Sigmoid colon (tissue), 7 donors: ENCODE results near the gene LMBR1L. TPM values are rescaled to one million over a fixed set of nuclear protein-coding genes. Genes with fewer than 3 reads are reported as not detected.
A peak's percentile ranks its signal among the peaks of the same experiment; 100 is the strongest.
"Not testable (repeated sequence)": the region's sequence is repeated elsewhere in the genome, so short reads cannot be mapped to it uniquely, and the experiment has no call there.

Source experiments
- DNase-seq: peaks from one replicate; pipeline ENCODE4 v3.0.0-alpha.2; 2019
- H3K27ac ChIP-seq, 4 donors: fragments of 200-600 bp; sonication (generic); one replicate each; pipeline ENCODE4 v1.5.1; 2016 to 2019; ENCODE audit warnings: mild to moderate bottlenecking in 1 of 4
- H3K27me3 ChIP-seq, 3 donors: fragments of 200-600 bp; sonication (generic); one replicate each; pipeline ENCODE4 v1.5.1; 2019; ENCODE audit warnings: mild to moderate bottlenecking in 1 of 3
- H3K36me3 ChIP-seq, 4 donors: fragments of 200-600 bp; sonication (generic); one replicate each; pipeline ENCODE4 v1.5.1; 2016 to 2019
- H3K4me1 ChIP-seq, 4 donors: fragments of 200-600 bp; sonication (generic); one replicate each; pipeline ENCODE4 v1.5.1; 2017 to 2019
- H3K4me3 ChIP-seq, 4 donors: fragments of 200-600 bp; sonication (generic); one replicate each; pipeline ENCODE4 v1.5.1; 2017 to 2019; ENCODE audit warnings: mild to moderate bottlenecking in 2 of 4, moderate library complexity in 1 of 4
- H3K9me3 ChIP-seq, 4 donors: fragments of 200-600 bp in 3 of 4; sonication (generic) in 3 of 4; one replicate each; pipeline versions ENCODE4 v1.5.1 to v1.6.1; 2013 to 2019
- EP300 ChIP-seq, 4 donors: sonication (generic); formaldehyde crosslinking; IDR thresholded peaks; one replicate each; pipeline ENCODE4 v1.6.1; 2017; ENCODE audit warnings: antibody characterized with exemption in 4 of 4
- POLR2A ChIP-seq, 2 donors: fragments of 450-650 bp; IDR thresholded peaks; one replicate each; pipeline ENCODE4 v1.6.1; 2016; ENCODE audit warnings: antibody characterized with exemption in 2 of 2, mild to moderate bottlenecking in 2 of 2, moderate library complexity in 2 of 2
- POLR2AphosphoS5 ChIP-seq, 4 donors: sonication (generic); formaldehyde crosslinking; IDR thresholded peaks; one replicate each; pipeline ENCODE4 v1.6.1; 2017; ENCODE audit warnings: antibody characterized with exemption in 4 of 4
- WGBS, 2 donors: extraction: QIAGEN DNeasy Blood & Tissue Kit; methylation state at CpG; one replicate each; pipeline ENCODE4 v1.1.7; 2013; 5-methylcytosine and 5-hydroxymethylcytosine counted together
- intact Hi-C: fragments of 100-400 bp; cut with DNase I; formaldehyde crosslinking; loops from one replicate; pipeline ENCODE4 v1.15.1; 2023
- polyA plus RNA-seq, 3 donors: library from polyadenylated mRNA; stranded (reverse); fragments of 200-250 nt; gene quantifications; one replicate each; pipeline ENCODE4 v1.2.3, GENCODE V29; 2013
- total RNA-seq, 4 donors: library from RNA; depleted of rRNA; stranded (reverse); fragments of >200 nt; gene quantifications; one replicate each; pipeline ENCODE4 v1.1.0, GENCODE V29; 2016
- TF ChIP-seq, protein P1 (sequence below), 4 experiments: fragments of 450-650 bp in 3 of 4; fragments of 200-600 bp in 1 of 4; IDR thresholded peaks; one replicate each; pipeline ENCODE4 v1.5.1; 2016 to 2019; ENCODE audit warnings: antibody characterized with exemption in 4 of 4, mild to moderate bottlenecking in 3 of 4, moderate library complexity in 2 of 4
- donor health status: healthy with polysubstance abuse.
- donor health status: Bipolar disorder and iron deficiency.
- donor health status: healthy.

The LMBR1L gene
- total and polyA plus RNA-seq, 7 donors: 7.8 to 82.3 (median 39.0) TPM

DNA sequence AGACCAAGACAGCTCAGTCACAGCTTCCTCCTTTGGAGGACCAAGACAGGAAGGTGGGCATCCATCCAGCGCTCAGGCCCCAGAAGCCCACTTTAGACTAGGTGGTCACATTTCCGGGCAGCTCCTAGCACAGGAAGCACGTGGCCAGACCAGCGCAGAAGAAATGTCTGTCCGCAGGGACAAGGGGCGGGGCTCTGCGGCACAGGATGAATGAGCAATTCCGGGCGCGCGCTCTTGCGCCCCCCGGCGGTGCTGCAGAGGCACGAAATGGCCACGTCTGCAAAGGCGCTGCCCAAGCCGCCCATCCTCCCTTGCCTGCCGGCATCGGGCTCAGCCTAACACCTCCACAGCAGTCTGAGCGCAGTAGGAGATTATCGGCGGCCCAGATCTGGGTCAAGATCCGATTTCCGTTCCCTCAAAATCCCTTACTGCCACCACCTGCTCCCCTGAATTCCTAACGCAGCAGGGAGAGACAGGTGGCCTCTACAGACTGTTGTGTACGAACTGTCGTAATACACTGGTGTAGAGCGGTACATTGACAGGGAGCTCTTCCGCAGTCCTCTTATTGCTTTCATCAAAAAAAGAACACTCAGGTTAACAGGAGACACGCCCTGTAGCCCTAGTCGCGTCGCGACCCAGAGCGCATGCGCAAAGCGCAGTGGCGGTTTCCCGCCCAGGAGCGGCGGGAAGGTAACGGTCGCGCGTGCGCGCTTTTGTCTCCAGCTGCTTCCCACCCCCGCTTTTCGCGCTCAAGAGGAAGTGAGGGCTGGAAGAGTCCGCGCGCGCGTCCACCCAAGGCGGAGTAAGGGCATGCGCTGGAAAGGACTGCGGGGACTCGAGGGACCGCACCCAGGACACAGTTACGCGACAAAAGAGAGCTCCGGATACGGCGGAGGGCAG, 19.8 kb upstream of the LMBR1L start:
- intact Hi-C loops: loop anchor here (1.0 to 2.0 kb wide), 3 partner anchors 20 to 104 kb away; partner anchors contain the start of genes LMBR1L and TUBA1A
- 0% methylated on average over 66 of the region's 66 CpGs for WGBS, 2 donors

DNA sequence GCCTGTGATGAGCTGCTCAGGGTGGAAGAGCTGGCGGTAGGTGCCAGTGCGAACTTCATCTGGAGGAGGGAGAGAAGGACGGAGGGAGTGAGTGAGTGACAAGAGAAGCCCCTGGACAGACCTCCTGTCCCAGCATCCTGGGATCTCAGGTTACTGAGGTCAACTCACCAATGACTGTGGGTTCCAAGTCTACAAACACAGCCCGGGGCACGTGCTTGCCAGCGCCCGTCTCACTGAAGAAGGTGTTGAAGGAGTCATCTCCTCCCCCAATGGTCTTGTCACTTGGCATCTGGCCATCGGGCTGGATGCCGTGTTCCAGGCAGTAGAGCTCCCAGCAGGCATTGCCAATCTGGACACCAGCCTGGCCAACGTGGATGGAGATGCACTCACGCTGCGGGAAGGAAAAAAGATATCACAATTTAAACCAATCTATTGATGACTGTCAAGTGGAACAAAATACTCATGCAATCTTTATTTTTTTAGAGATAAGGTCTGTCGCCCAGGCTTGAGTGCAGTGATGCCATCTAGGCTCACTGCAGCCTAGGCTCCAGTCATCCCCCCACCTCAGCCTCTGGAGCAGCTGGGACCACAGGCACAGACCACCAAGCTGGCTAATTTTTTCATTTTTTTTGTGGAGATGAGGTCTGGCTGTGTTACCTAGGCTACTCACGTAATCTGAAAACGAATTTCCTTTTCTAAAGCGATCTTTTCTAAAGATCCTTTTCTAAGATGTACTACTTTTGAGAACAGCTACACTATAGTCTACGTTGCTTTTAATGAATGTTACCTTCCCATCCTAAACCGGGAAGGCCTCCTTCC, 18.9 kb upstream of the LMBR1L start:
- Histone ChIP-seq H3K4me1 (peaks cover 0 to 30% (median 27%) of the 10 kb centered on the region in 4 donors), H3K36me3 (peaks cover 7 to 28% (median 15%) of the 10 kb centered on the region in 4 donors), H3K9me3 (no peaks in the 10 kb centered on the region), H3K27ac (peak overlapping the region; percentile 99 to 100 (median 100)), H3K27me3 (no peaks in the 10 kb centered on the region), H3K4me3 (peak overlapping the region in 3 of 4 donors; percentile 94 to 99 (median 96))
- intact Hi-C loops: loop anchor here (2.0 kb wide), 2 partner anchors 19 to 59 kb away; partner anchors contain the start of genes LMBR1L and TUBA1A
- DNase-seq: no peak
- TF ChIP-seq, protein P1, sequence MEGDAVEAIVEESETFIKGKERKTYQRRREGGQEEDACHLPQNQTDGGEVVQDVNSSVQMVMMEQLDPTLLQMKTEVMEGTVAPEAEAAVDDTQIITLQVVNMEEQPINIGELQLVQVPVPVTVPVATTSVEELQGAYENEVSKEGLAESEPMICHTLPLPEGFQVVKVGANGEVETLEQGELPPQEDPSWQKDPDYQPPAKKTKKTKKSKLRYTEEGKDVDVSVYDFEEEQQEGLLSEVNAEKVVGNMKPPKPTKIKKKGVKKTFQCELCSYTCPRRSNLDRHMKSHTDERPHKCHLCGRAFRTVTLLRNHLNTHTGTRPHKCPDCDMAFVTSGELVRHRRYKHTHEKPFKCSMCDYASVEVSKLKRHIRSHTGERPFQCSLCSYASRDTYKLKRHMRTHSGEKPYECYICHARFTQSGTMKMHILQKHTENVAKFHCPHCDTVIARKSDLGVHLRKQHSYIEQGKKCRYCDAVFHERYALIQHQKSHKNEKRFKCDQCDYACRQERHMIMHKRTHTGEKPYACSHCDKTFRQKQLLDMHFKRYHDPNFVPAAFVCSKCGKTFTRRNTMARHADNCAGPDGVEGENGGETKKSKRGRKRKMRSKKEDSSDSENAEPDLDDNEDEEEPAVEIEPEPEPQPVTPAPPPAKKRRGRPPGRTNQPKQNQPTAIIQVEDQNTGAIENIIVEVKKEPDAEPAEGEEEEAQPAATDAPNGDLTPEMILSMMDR (IDR thresholded peaks at IDR 0.05): no peak
- no peak for TF ChIP-seq POLR2A (IDR thresholded peaks at IDR 0.05)
- 49 to 58% methylated on average over 18 of the region's 18 CpGs for WGBS, 2 donors

More for the DNA sequence above, 19.8 kb upstream of the LMBR1L start:
- peak overlapping the region; percentile 94 to 99 (median 98) for H3K4me3 ChIP-seq
- peaks cover 7 to 28% (median 15%) of the 10 kb centered on the region in 4 donors for H3K36me3 ChIP-seq
- peak overlapping the region; percentile 99 to 100 (median 100) for H3K27ac ChIP-seq
- H3K27me3 ChIP-seq: no peaks in the 10 kb centered on the region
- DNase-seq: peak; percentile 97
- no peaks in the 10 kb centered on the region for H3K9me3 ChIP-seq
- peaks cover 0 to 30% (median 27%) of the 10 kb centered on the region in 4 donors for H3K4me1 ChIP-seq
- no peak for TF ChIP-seq EP300 (IDR thresholded peaks at IDR 0.05)
- TF ChIP-seq POLR2A (IDR thresholded peaks at IDR 0.05): no peak
- TF ChIP-seq POLR2AphosphoS5 (IDR thresholded peaks at IDR 0.05): peak in 3 of 4 donors; percentile 37 to 91 (median 64)
- TF ChIP-seq, protein P1 (IDR thresholded peaks at IDR 0.05): peak; percentile 82 to 96 (median 90)

DNA sequence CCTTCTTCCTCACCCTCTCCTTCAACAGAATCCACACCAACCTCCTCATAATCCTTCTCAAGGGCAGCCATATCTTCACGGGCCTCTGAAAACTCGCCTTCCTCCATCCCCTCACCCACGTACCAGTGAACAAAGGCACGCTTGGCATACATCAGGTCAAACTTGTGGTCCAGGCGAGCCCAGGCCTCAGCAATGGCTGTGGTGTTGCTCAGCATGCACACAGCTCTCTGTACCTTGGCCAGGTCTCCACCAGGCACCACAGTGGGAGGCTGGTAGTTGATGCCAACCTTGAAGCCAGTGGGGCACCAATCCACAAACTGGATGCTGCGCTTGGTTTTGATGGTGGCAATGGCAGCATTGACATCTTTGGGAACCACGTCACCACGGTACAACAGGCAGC, 17.3 kb upstream of the LMBR1L start:
- DNase-seq, intact Hi-C loops: not testable (repeated sequence)
- peaks cover 7 to 28% (median 15%) of the 10 kb centered on the region in 4 donors for H3K36me3 ChIP-seq

DNA sequence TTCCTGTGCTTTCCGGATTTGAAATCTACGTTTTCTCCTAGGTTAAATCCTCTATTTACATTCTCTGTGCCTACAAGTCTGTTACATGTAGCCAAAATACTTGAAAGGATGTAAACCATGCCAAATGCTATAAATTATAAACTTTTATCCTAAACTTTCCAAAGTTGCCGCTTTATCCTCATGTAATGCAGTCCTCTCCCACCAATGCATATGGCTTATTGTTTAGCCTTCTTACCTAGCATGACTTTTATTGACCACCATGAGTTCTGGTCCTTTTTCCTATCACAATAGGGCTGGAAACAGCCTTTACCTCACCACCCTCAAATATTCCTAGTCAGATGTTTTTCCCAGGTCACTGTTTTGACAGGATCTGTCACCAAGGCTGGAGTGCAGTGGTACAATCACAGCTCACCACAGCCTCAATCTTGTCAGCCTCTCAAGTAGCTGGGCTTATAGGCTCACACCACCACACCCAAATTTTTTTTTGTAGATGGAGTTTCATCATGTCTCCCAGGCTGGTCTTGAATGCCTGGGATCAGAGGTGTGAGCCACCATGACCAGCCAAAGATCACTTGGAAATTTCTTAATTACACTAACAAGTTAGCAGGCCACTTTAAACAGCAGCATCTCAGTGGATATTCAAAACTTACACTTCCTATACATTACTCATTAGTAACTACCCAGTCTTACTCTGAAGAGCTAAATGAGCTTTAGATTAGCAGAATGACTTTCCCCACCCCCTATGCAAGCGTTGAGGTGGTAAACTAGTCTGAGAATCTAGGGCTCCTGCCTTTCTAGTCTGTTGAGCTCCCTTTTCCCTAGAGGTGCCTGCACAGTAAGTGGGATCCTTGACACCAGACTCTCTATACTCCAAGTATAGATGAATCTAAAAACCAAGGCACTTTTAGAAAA, 16.5 kb upstream of the LMBR1L start:
- Histone ChIP-seq H3K27ac (no peak overlapping the region), H3K4me1 (peaks cover 0 to 22% (median 20%) of the 10 kb centered on the region in 4 donors), H3K4me3 (no peak overlapping the region), H3K27me3 (no peaks in the 10 kb centered on the region), H3K9me3 (no peaks in the 10 kb centered on the region), H3K36me3 (peaks cover 7 to 28% (median 15%) of the 10 kb centered on the region in 4 donors)
- intact Hi-C loops: no loop called here
- WGBS, 2 donors: 77 to 80% methylated on average over 4 of the region's 4 CpGs
- peak; percentile 3 for DNase-seq
- TF ChIP-seq, protein P1 (IDR thresholded peaks at IDR 0.05): no peak
- TF ChIP-seq POLR2AphosphoS5 (IDR thresholded peaks at IDR 0.05) (no peak), EP300 (IDR thresholded peaks at IDR 0.05) (no peak), POLR2A (IDR thresholded peaks at IDR 0.05) (no peak)

More for the DNA sequence above, 17.3 kb upstream of the LMBR1L start:
- H3K27ac ChIP-seq, H3K4me3 ChIP-seq, H3K27me3 ChIP-seq, H3K9me3 ChIP-seq: not testable (repeated sequence)
- H3K4me1 ChIP-seq: peaks cover 0 to 28% (median 26%) of the 10 kb centered on the region in 4 donors
- 89 to 93% methylated on average over 8 of the region's 8 CpGs for WGBS, 2 donors
